PFSK-1 (cell line): ENCODE results near the gene POLR1E.

Experiments used
- FOXP2 ChIP-seq: optimal IDR thresholded peaks from 2 replicates; pipeline ENCODE3; 2011; ENCODE audit warnings: borderline replicate concordance, control low read depth, inconsistent platforms; ENCODE audit not compliant: insufficient read depth; ENCODE audit errors: extremely low read length, extremely low read depth
- POLR2AphosphoS5 ChIP-seq: IDR thresholded peaks from 2 replicates; pipeline ENCODE4 v1.6.1; 2012; ENCODE audit warnings: low read depth, mild to moderate bottlenecking, control low read depth, low read length, moderate library complexity
- SIN3A ChIP-seq: IDR thresholded peaks from 2 replicates; pipeline ENCODE4 v1.6.1; 2012; ENCODE audit warnings: mild to moderate bottlenecking, low read length, moderate library complexity, borderline replicate concordance; ENCODE audit not compliant: insufficient read depth
- TAF1 ChIP-seq: IDR thresholded peaks from 2 replicates; pipeline ENCODE4 v1.6.1; 2012; ENCODE audit warnings: low read length, control low read depth, borderline replicate concordance; ENCODE audit not compliant: insufficient read depth
- TF ChIP-seq, protein P1 (sequence below), 2 experiments: IDR thresholded peaks; 2 replicates each; pipeline versions ENCODE4 v1.6.1 to v1.8.0; 2011 to 2012; ENCODE audit warnings: low read depth in 2 of 2, low read length in 2 of 2, control low read depth in 1 of 2, inconsistent platforms in 1 of 2, mild to moderate bottlenecking in 1 of 2, moderate library complexity in 1 of 2; ENCODE audit not compliant: insufficient read depth in 1 of 2

POLR1E gene

DNA sequence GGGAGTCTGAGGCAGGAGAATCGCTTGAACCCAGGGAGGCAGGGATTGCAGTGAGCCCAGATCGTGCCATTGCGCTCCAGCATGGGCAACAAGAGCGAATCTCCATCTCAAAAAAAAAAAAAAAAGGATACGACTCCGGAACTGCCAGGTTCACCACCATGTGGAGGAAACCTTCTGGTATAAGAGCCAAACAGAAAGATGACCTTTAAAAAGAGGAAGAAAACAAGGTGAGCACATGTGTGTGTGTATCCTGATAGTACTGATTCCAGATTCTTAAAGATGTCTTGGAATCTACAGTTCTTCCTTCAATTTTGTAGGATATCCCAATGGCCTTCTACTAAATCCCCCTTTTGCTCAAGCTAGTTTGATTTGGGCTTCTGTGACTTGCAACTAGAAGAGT, 56.7 kb downstream of the POLR1E start:
- no peak for TF ChIP-seq POLR2AphosphoS5
- TF ChIP-seq, protein P1, sequence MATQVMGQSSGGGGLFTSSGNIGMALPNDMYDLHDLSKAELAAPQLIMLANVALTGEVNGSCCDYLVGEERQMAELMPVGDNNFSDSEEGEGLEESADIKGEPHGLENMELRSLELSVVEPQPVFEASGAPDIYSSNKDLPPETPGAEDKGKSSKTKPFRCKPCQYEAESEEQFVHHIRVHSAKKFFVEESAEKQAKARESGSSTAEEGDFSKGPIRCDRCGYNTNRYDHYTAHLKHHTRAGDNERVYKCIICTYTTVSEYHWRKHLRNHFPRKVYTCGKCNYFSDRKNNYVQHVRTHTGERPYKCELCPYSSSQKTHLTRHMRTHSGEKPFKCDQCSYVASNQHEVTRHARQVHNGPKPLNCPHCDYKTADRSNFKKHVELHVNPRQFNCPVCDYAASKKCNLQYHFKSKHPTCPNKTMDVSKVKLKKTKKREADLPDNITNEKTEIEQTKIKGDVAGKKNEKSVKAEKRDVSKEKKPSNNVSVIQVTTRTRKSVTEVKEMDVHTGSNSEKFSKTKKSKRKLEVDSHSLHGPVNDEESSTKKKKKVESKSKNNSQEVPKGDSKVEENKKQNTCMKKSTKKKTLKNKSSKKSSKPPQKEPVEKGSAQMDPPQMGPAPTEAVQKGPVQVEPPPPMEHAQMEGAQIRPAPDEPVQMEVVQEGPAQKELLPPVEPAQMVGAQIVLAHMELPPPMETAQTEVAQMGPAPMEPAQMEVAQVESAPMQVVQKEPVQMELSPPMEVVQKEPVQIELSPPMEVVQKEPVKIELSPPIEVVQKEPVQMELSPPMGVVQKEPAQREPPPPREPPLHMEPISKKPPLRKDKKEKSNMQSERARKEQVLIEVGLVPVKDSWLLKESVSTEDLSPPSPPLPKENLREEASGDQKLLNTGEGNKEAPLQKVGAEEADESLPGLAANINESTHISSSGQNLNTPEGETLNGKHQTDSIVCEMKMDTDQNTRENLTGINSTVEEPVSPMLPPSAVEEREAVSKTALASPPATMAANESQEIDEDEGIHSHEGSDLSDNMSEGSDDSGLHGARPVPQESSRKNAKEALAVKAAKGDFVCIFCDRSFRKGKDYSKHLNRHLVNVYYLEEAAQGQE (IDR thresholded peaks at IDR 0.05; ENCODE audit: insufficient read depth in 1 of 2, low read depth in 2 of 2, low read length in 2 of 2): no peak
- no peak for TF ChIP-seq SIN3A
- TF ChIP-seq TAF1: no peak
- no peak for TF ChIP-seq FOXP2

DNA sequence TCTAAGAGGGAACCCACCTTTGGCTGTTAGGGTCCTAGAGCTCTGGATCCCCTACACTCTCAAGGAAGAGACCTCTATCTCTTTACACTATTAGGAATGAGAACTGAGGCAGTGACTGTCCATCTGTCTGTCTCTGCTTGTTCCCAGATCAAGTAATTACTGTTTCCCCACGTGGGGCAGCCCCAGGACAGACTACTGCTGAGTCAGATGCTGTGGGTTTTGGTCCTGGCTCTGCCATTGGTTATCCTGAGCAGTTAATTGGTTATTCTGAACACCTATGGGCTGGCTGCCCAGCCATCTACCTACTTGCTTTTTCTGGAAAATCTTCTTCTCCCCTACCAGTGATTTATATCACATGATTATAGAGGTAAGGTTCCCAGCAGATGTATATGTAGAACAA, 57.1 kb downstream of the POLR1E start:
- TF ChIP-seq SIN3A (no peak), FOXP2 (no peak), TAF1 (no peak), POLR2AphosphoS5 (no peak)
- TF ChIP-seq, protein P1 (IDR thresholded peaks at IDR 0.05; ENCODE audit: insufficient read depth in 1 of 2, low read depth in 2 of 2, low read length in 2 of 2): no peak

DNA sequence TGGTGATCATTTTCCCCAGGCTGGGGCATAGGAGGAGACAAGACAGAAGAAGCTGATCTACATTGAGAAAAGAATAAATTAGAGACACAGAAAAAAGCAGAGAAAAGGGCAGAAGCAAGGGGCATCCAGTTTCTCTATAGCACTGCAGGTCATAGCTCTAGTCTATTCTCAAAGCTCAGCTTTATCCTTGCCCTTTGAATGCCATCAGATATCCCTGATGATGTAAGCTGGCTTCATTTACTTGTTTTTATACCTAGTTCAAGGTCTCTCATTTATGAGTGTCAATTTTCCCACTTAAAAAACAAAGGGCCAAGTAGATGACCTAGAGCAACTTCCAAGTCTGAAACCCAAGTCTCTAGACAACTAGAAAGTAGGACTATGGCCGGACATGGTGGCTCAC, 57.7 kb downstream of the POLR1E start:
- TF ChIP-seq FOXP2: no peak
- TF ChIP-seq SIN3A: no peak
- TF ChIP-seq POLR2AphosphoS5: no peak
- TF ChIP-seq TAF1: no peak
- TF ChIP-seq, protein P1 (IDR thresholded peaks at IDR 0.05; ENCODE audit: insufficient read depth in 1 of 2, low read depth in 2 of 2, low read length in 2 of 2): no peak

DNA sequence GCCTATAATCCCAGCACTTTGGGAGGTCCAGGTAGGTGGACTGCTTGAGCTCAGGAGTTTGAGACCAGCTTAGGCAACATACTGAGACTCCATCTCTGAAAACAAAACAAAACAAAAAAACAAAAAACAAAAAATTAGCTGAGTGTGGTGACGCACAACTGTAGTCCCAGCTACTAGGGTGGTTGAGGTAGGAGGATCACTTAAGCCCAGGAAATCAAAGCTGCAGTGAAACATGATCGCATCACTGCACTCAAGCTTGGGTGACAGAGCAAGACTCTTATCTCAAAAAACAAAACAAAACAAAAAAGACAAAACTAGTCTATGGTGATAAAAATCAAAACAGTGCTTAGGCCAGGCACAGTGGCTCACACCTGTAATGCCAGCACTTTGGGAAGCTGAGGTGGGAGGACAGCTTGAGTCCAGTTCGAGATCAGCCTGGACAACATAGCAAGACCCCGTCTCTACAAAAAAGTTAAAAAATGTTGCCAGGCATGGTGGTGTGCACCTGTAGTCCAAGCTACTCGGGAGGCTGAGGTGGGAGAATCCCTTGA, 61.7 kb downstream of the POLR1E start:
- no peak for TF ChIP-seq TAF1
- no peak for TF ChIP-seq FOXP2
- TF ChIP-seq POLR2AphosphoS5: no peak
- TF ChIP-seq, protein P1 (IDR thresholded peaks at IDR 0.05; ENCODE audit: insufficient read depth in 1 of 2, low read depth in 2 of 2, low read length in 2 of 2): no peak
- TF ChIP-seq SIN3A: no peak

DNA sequence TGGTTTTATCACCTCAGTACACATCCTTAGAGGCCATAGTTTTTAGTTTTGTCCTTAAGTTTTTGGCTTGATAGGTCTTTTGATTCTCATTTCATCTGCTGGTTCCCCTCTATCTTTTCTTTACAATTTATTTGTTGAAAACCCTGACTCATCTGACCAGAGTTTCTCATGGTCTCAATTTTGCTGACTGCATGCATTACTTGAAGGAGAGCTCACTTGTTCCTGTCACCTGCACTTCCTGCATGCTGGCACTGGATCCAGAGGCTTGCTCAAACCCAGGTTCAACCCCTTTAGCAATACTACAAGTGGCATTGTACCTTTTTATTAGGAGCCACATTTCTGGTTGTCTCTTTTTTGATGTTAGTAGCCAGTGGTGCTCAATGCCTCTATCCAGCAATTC, 63.8 kb downstream of the POLR1E start:
- TF ChIP-seq POLR2AphosphoS5: no peak
